DOHH2 (cell line): ENCODE measurements around the gene TM2D3.

Source experiments
- H3F3A ChIP-seq: fragments of 200-600 bp; sonication (generic), shearing (Covaris generic); 2 replicates; pipeline ENCODE4 v1.6.0; 2016; ENCODE audit warnings: antibody characterized with exemption, mild to moderate bottlenecking; ENCODE audit not compliant: control insufficient read depth, insufficient read depth
- H3K27ac ChIP-seq: fragments of 200-600 bp; sonication (generic); 2 replicates; pipeline ENCODE4 v1.5.1; 2014; ENCODE audit warnings: low read depth, mild to moderate bottlenecking, low read length, moderate library complexity
- H3K27me3 ChIP-seq: fragments of 200-600 bp; sonication (generic); 2 replicates; pipeline ENCODE4 v1.6.1; 2014; ENCODE audit warnings: mild to moderate bottlenecking, low read length, mixed read lengths; ENCODE audit not compliant: control insufficient read depth
- H3K36me3 ChIP-seq: fragments of 200-600 bp; sonication (generic); 2 replicates; pipeline ENCODE4 v1.6.1; 2014; ENCODE audit warnings: mild to moderate bottlenecking, low read length, moderate library complexity, mixed read lengths; ENCODE audit not compliant: control insufficient read depth
- H3K4me1 ChIP-seq: fragments of 200-600 bp; sonication (generic); 2 replicates; pipeline ENCODE4 v1.6.1; 2014; ENCODE audit warnings: mild to moderate bottlenecking, low read length, mixed read lengths; ENCODE audit not compliant: control insufficient read depth
- H3K4me2 ChIP-seq: fragments of 200-600 bp; sonication (generic); 2 replicates; pipeline ENCODE4 v1.6.0; 2014; ENCODE audit warnings: mild to moderate bottlenecking, low read length, moderate library complexity
- H3K4me3 ChIP-seq: fragments of 200-600 bp; sonication (generic); 2 replicates; pipeline ENCODE4 v1.5.1; 2014; ENCODE audit warnings: mild to moderate bottlenecking, low read length, mixed read lengths
- H3K79me2 ChIP-seq: fragments of 200-600 bp; sonication (generic); 2 replicates; pipeline ENCODE4 v1.6.1; 2014; ENCODE audit warnings: mild to moderate bottlenecking, low read length, mixed read lengths; ENCODE audit not compliant: control insufficient read depth
- H3K9me2 ChIP-seq: fragments of 200-600 bp; sonication (generic); replicated peaks from 2 replicates; pipeline ENCODE4 v1.6.1; 2014; ENCODE audit warnings: mild to moderate bottlenecking, low read length, mixed read lengths; ENCODE audit not compliant: control insufficient read depth
- H3K9me3 ChIP-seq: fragments of 200-600 bp; sonication (generic); 2 replicates; pipeline ENCODE4 v1.6.1; 2014; ENCODE audit warnings: antibody characterized with exemption, low read length, mixed read lengths; ENCODE audit not compliant: control insufficient read depth, insufficient read depth
- H4K20me1 ChIP-seq: fragments of 200-600 bp; sonication (generic); 2 replicates; pipeline ENCODE4 v1.6.0; 2014; ENCODE audit warnings: low read depth, mild to moderate bottlenecking, antibody characterized with exemption, low read length, moderate library complexity; ENCODE audit not compliant: control insufficient read depth, insufficient read depth
- CTCF ChIP-seq: fragments of 200-600 bp; sonication (generic); IDR thresholded peaks from one replicate; pipeline ENCODE4 v1.5.1; 2014; ENCODE audit warnings: antibody characterized with exemption, mild to moderate bottlenecking, low read depth, low read length; ENCODE audit not compliant: poor library complexity, severe bottlenecking
- EZH2phosphoT487 ChIP-seq: fragments of 200-600 bp; sonication (generic); IDR thresholded peaks from 2 replicates; pipeline ENCODE4 v1.6.1; 2017; ENCODE audit warnings: borderline replicate concordance, mild to moderate bottlenecking, antibody characterized with exemption, low read length, moderate library complexity, mixed read lengths

TM2D3 gene

GRCh38 chr15:101642361-101642760, 9.8 kb downstream of the TM2D3 start:
- Histone ChIP-seq H3K4me3 (peak overlapping the region; percentile 49), H3K79me2 (peaks cover 27% of the 10 kb centered on the region), H4K20me1 (peaks cover 23% of the 10 kb centered on the region), H3F3A (peaks cover 22% of the 10 kb centered on the region), H3K9me2 (no peaks in the 10 kb centered on the region), H3K4me2 (peak overlapping the region; percentile 80), H3K27me3 (no peaks in the 10 kb centered on the region), H3K4me1 (peaks cover 30% of the 10 kb centered on the region), H3K9me3 (no peaks in the 10 kb centered on the region), H3K27ac (peak overlapping the region; percentile 79), H3K36me3 (peaks cover 75% of the 10 kb centered on the region)
- TF ChIP-seq EZH2phosphoT487 (no peak), CTCF (peak; percentile 29)

- Histone ChIP-seq H3K4me1 (peaks cover 30% of the 10 kb centered on the region), H3F3A (peaks cover 22% of the 10 kb centered on the region), H3K36me3 (peaks cover 71% of the 10 kb centered on the region), H3K9me3 (no peaks in the 10 kb centered on the region), H3K9me2 (no peaks in the 10 kb centered on the region), H3K27ac (peak overlapping the region; percentile 79), H4K20me1 (peaks cover 23% of the 10 kb centered on the region), H3K27me3 (no peaks in the 10 kb centered on the region), H3K4me3 (peak overlapping the region; percentile 49), H3K79me2 (peaks cover 23% of the 10 kb centered on the region), H3K4me2 (peak overlapping the region; percentile 80)
- TF ChIP-seq EZH2phosphoT487 (no peak), CTCF (no peak)
These were observed 10.3 kb downstream of the TM2D3 start for GRCh38 chr15:101641894-101642293.

- Histone ChIP-seq H4K20me1 (peaks cover 23% of the 10 kb centered on the region), H3K27ac (peak overlapping the region; percentile 79), H3K4me1 (peaks cover 30% of the 10 kb centered on the region), H3K4me2 (peak overlapping the region; percentile 80), H3K36me3 (peaks cover 64% of the 10 kb centered on the region), H3F3A (peaks cover 22% of the 10 kb centered on the region), H3K79me2 (peaks cover 18% of the 10 kb centered on the region), H3K4me3 (peak overlapping the region; percentile 49; the same call in 1 of the 2 replicates), H3K9me2 (no peaks in the 10 kb centered on the region), H3K27me3 (no peaks in the 10 kb centered on the region), H3K9me3 (no peaks in the 10 kb centered on the region)
- TF ChIP-seq EZH2phosphoT487 (no peak), CTCF (peak; percentile 96)
These were observed 10.9 kb downstream of the TM2D3 start for GRCh38 chr15:101641129-101641764.
